Breast epithelium (tissue), 3 donors: ENCODE results near the gene TRNP1.

ENCODE experiments used
- POLR2A ChIP-seq: fragments of 450-650 bp; IDR thresholded peaks from one replicate; pipeline ENCODE4 v1.6.1; 2016; ENCODE audit warnings: antibody characterized with exemption, mild to moderate bottlenecking, moderate library complexity
- POLR2AphosphoS5 ChIP-seq, 3 donors: sonication (generic); formaldehyde crosslinking; IDR thresholded peaks; one replicate each; pipeline ENCODE4 v1.6.1; 2017; ENCODE audit warnings: antibody characterized with exemption in 3 of 3
- TF ChIP-seq, protein P1 (sequence below), 3 donors: fragments of 450-650 bp; IDR thresholded peaks; one replicate each; pipeline ENCODE4 v1.5.1; 2016 to 2017; ENCODE audit warnings: antibody characterized with exemption in 3 of 3, mild to moderate bottlenecking in 3 of 3, moderate library complexity in 3 of 3

DNA sequence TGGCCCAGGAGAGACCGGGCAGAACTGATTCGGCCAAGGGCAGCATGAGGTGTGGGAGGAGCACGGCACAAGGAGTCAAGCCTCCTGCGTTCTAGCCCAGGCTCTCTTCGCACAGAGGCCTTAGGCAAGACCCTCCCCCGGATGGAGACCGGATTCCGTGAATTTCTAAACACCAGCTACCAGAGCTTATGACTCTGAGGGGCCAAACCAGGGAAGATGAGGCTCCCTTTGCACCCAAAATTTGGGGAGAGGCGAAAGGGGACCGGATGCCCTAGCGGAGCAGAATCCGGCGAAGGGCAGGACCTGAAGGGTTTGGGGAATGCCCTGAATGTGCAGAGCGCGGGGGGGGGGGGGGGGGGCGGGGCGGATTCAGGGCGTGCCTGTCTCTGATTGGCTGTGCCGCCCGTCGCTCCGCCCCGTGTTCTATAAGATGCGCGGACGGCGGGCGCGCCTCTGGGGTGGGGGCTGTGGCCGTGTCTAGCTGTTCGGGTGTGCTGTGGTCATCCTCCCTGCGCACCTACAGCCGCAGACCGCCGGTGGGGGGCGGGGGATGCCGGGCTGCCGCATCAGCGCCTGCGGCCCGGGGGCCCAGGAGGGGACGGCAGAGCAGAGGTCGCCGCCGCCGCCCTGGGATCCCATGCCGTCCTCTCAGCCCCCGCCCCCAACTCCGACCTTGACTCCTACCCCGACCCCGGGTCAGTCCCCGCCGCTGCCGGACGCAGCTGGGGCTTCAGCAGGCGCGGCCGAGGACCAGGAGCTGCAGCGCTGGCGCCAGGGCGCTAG is at the start of gene TRNP1:
- TF ChIP-seq, protein P1, sequence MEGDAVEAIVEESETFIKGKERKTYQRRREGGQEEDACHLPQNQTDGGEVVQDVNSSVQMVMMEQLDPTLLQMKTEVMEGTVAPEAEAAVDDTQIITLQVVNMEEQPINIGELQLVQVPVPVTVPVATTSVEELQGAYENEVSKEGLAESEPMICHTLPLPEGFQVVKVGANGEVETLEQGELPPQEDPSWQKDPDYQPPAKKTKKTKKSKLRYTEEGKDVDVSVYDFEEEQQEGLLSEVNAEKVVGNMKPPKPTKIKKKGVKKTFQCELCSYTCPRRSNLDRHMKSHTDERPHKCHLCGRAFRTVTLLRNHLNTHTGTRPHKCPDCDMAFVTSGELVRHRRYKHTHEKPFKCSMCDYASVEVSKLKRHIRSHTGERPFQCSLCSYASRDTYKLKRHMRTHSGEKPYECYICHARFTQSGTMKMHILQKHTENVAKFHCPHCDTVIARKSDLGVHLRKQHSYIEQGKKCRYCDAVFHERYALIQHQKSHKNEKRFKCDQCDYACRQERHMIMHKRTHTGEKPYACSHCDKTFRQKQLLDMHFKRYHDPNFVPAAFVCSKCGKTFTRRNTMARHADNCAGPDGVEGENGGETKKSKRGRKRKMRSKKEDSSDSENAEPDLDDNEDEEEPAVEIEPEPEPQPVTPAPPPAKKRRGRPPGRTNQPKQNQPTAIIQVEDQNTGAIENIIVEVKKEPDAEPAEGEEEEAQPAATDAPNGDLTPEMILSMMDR (IDR thresholded peaks at IDR 0.05), result no peak
- peak; percentile 25 to 81 (median 53) for TF ChIP-seq POLR2AphosphoS5 (IDR thresholded peaks at IDR 0.05)
- TF ChIP-seq POLR2A, result peak; percentile 57
